Esophagus squamous epithelium (tissue), 5 donors: ENCODE results near the gene RAB3GAP1. TPM values are rescaled to one million over a fixed set of nuclear protein-coding genes. Genes with fewer than 3 reads are reported as not detected.

ENCODE experiments used
- DNase-seq: peaks from one replicate; lab custom pipeline; 2025; lab: John Stamatoyannopoulos, UW
- H3K27ac ChIP-seq, 4 donors: fragments of 200-600 bp; sonication (generic); one replicate each; pipeline ENCODE4 v1.5.1; 2016 to 2019; ENCODE audit warnings: mild to moderate bottlenecking in 1 of 4
- H3K27me3 ChIP-seq, 4 donors: fragments of 200-600 bp; sonication (generic); 1 replicate in 3 of 4; 2 replicates in 1 of 4; pipeline versions ENCODE4 v1.5.1 to v1.6.0; 2017 to 2021; ENCODE audit warnings: antibody characterized with exemption in 1 of 4
- H3K36me3 ChIP-seq, 3 donors: fragments of 200-600 bp; sonication (generic); one replicate each; pipeline ENCODE4 v1.5.1; 2016 to 2019
- H3K4me1 ChIP-seq, 3 donors: fragments of 200-600 bp; sonication (generic); one replicate each; pipeline ENCODE4 v1.5.1; 2017 to 2019
- H3K4me3 ChIP-seq, 4 donors: fragments of 200-600 bp; sonication (generic); 1 replicate in 3 of 4; 2 replicates in 1 of 4; pipeline ENCODE4 v1.5.1; 2016 to 2019; ENCODE audit warnings: mild to moderate bottlenecking in 2 of 4, moderate library complexity in 1 of 4
- H3K9me3 ChIP-seq, 3 donors: fragments of 200-600 bp; sonication (generic); one replicate each; pipeline ENCODE4 v1.5.1; 2016 to 2019
- CTCF ChIP-seq, 6 experiments: fragments of 450-650 bp in 4 of 6; fragments of 200-600 bp in 2 of 6; sonication (generic) in 2 of 6; IDR thresholded peaks; one replicate each; pipeline ENCODE4 v1.5.1; 2016 to 2019; ENCODE audit warnings: antibody characterized with exemption in 6 of 6, mild to moderate bottlenecking in 4 of 6, moderate library complexity in 4 of 6
- POLR2A ChIP-seq, 4 donors: fragments of 450-650 bp; IDR thresholded peaks; one replicate each; pipeline ENCODE4 v1.6.1; 2017; ENCODE audit warnings: antibody characterized with exemption in 4 of 4, mild to moderate bottlenecking in 4 of 4, moderate library complexity in 3 of 4
- WGBS, 2 donors: methylation state at CpG; one replicate each; pipeline ENCODE4 v1.1.5; 2018; 5-methylcytosine and 5-hydroxymethylcytosine counted together
- intact Hi-C: fragments of 100-400 bp; cut with DNase I; formaldehyde crosslinking; loops from one replicate; pipeline ENCODE4 v1.15.0; 2022
- total RNA-seq, 4 donors: library from RNA; depleted of rRNA; stranded (reverse); fragments of >200 nt; gene quantifications; one replicate each; pipeline ENCODE4 v1.1.0, GENCODE V29; 2016
- donor health status: DM: yes; HTN: yes; CAD: no.

RAB3GAP1 gene
- total RNA-seq, 4 donors from 2014 or later, result 25.5 to 49.4 (median 35.1) TPM

DNA sequence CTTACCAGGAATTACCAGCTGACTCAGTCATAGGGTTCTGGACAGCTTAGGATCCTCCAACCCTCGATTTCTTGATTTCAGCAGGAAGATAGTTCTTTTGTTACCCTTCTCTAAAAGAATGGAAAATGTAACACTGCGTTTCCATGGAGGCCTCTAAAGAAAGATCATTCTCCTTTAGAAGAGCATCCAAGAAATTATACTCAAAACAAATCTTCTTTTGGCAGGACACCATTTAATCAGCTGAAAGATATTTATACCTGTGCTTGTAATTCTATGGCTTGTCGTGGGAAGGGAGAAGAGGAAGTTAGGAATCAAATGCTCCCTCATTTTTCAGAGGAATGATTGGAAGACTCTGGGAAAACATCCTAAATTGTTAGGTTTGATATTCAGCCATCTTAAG is 130.5 kb downstream of the RAB3GAP1 start:
- 61 to 64% methylated on average over 3 of the region's 3 CpGs for WGBS, 2 donors
- H3K9me3 ChIP-seq, result peaks cover 0 to 2% (median 0%) of the 10 kb centered on the region in 3 donors
- no peak for DNase-seq
- H3K4me1 ChIP-seq, result no peaks in the 10 kb centered on the region
- no peak overlapping the region for H3K4me3 ChIP-seq
- no peak overlapping the region for H3K27ac ChIP-seq
- intact Hi-C loops, result no loop called here
- H3K27me3 ChIP-seq, result no peaks in the 10 kb centered on the region
- H3K36me3 ChIP-seq, result peaks cover 0 to 11% (median under 1%) of the 10 kb centered on the region in 3 donors
- no peak for TF ChIP-seq CTCF (IDR thresholded peaks at IDR 0.05)
- no peak for TF ChIP-seq POLR2A (IDR thresholded peaks at IDR 0.05)

DNA sequence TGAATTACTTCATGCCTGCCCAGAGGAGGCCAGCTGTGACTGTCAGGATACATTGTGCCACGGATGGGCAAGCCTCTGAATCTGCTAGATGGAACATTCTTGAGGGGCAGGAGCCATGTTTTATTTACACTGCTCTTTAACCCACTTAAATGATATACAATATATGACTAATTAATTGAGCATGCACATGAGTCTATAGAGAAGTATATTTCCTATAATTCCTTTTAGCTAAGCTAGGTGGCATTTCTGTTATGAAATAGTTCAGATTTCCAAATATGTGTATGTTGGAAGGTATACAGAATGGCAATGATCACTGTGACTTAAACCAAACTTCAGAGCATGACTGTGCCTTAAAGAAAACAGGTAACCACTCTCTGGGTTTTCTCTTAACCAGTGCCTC is 131.7 kb downstream of the RAB3GAP1 start:
- intact Hi-C loops, result no loop called here
- Histone ChIP-seq H3K9me3 (no peaks in the 10 kb centered on the region), H3K36me3 (peaks cover 0 to 3% (median 0%) of the 10 kb centered on the region in 3 donors), H3K27ac (no peak overlapping the region), H3K27me3 (no peaks in the 10 kb centered on the region), H3K4me3 (no peak overlapping the region), H3K4me1 (no peaks in the 10 kb centered on the region)
- TF ChIP-seq POLR2A (IDR thresholded peaks at IDR 0.05), result no peak
- no peak for TF ChIP-seq CTCF (IDR thresholded peaks at IDR 0.05)
- WGBS, 2 donors, result 69 to 80% methylated on average over 1 of the region's 1 CpG
- no peak for DNase-seq

GRCh38 chr2:135186054-135186453 is 134.0 kb downstream of the RAB3GAP1 start:
- TF ChIP-seq CTCF (IDR thresholded peaks at IDR 0.05), result no peak
- no peak for TF ChIP-seq POLR2A (IDR thresholded peaks at IDR 0.05)
- no peaks in the 10 kb centered on the region for H3K36me3 ChIP-seq
- H3K4me1 ChIP-seq, result no peaks in the 10 kb centered on the region
- no peak for DNase-seq
- no peak overlapping the region for H3K27ac ChIP-seq
- H3K27me3 ChIP-seq, result no peaks in the 10 kb centered on the region
- intact Hi-C loops, result no loop called here
- WGBS, 2 donors, result 75 to 97% methylated on average over 1 to 5 of the region's 5 CpGs
- H3K9me3 ChIP-seq, result peaks cover 0 to 9% (median 0%) of the 10 kb centered on the region in 3 donors
- no peak overlapping the region for H3K4me3 ChIP-seq

- DNase-seq, result no peak
- TF ChIP-seq POLR2A (IDR thresholded peaks at IDR 0.05) (no peak), CTCF (IDR thresholded peaks at IDR 0.05) (no peak)
- intact Hi-C loops, result no loop called here
- WGBS, 2 donors, result 71 to 83% methylated on average over 3 of the region's 3 CpGs
- no peak overlapping the region for H3K4me3 ChIP-seq
- no peaks in the 10 kb centered on the region for H3K36me3 ChIP-seq
- peaks cover 0 to 9% (median 0%) of the 10 kb centered on the region in 3 donors for H3K9me3 ChIP-seq
- no peaks in the 10 kb centered on the region for H3K4me1 ChIP-seq
- no peak overlapping the region for H3K27ac ChIP-seq
- no peaks in the 10 kb centered on the region for H3K27me3 ChIP-seq
Measured at GRCh38 chr2:135187270-135187669, 135.2 kb downstream of the RAB3GAP1 start.

- no peaks in the 10 kb centered on the region for H3K36me3 ChIP-seq
- 93 to 94% methylated on average over 1 of the region's 1 CpG for WGBS, 2 donors
- H3K4me1 ChIP-seq, result no peaks in the 10 kb centered on the region
- H3K27ac ChIP-seq, result no peak overlapping the region
- intact Hi-C loops, result no loop called here
- no peak overlapping the region for H3K4me3 ChIP-seq
- TF ChIP-seq CTCF (IDR thresholded peaks at IDR 0.05), result no peak
- TF ChIP-seq POLR2A (IDR thresholded peaks at IDR 0.05), result no peak
- DNase-seq, result no peak
- H3K9me3 ChIP-seq, result peaks cover 0 to 9% (median 0%) of the 10 kb centered on the region in 3 donors
- H3K27me3 ChIP-seq, result no peaks in the 10 kb centered on the region
Measured at GRCh38 chr2:135189148-135189547, 137.1 kb downstream of the RAB3GAP1 start.
